Stimulated activated CD4-positive, alpha-beta T cell treated with anti-CD3 and anti-CD28 coated beads, Interleukin-2, amount 100 ng/mL, for 48 hours (primary cell): Measurements from ENCODE around the gene DYNLT1.
"Not testable (repeated sequence)": the region's sequence is repeated elsewhere in the genome, so short reads cannot be mapped to it uniquely, and the experiment has no call there.

ENCODE experiments used
- DNase-seq, 2 donors: peaks; one replicate each; pipeline ENCODE4 v3.0.0-alpha.2; 2020

Gene DYNLT1

DNA sequence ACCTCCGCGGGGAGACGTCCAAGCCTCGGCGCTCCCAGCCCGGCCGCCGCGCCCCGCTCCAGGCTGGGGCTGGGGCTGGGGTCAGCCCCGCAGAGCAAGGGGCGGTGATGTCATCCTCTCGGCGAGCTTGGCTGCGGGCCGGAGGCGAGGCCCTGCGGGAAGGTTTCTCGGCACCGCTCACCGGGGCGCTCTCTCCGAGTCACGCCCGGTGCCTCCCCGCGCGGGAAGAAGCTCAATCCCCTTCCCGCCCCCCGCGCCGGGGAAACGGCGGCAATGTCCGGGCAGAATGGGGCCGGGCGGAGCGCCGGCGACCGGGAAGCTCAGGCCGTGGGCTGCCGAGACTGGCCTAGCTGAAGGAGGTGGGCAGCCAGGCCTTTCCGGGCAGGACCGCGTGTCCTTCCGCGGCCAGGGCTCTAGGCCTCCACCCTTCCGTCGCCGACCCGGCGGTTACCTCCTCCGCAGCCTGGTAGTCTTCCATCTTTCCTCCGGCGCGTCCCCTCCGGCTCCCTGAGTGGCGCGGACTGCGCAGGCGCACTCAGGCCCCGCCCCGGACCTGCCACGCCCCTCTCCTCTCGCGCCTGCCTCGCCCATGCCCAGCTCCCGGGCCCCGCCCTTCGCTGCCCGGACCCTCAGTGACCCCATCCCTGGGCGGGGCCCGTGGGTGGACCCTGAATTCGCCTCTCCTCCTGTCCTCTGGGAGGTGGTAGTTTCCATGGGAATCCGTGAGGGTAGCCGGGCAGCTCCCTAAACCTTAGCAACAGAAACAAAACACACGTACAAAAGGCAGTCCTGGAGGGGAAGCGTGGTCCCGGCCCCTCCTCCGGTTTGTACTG is at the start of gene DYNLT1:
Gene DYNLT1 (minus strand): TSS at position 513 of the 833 bp plus-strand sequence. CDS start 35 bp downstream, at position 478.
- DNase-seq = peak; percentile 87 to 95

DNA sequence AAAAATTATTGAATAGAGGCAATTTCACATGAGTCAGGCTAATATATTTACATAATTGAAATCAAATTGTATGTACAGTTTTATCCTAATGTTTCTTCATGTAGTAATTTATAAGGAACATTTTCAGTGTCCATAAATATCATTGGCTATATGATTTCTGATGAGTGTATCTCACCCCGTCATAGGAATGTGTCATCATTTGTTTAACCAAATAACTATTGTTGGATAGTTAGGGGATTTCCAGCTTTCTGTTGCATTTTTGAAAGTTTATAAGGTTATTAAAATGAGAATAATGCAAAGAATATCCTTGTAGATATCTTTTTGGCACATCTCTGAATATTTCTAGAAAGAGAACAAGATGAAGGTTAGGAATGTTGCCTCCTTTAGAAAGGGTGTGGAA is 44.3 kb upstream of the DYNLT1 start:
- DNase-seq = no peak

DNA sequence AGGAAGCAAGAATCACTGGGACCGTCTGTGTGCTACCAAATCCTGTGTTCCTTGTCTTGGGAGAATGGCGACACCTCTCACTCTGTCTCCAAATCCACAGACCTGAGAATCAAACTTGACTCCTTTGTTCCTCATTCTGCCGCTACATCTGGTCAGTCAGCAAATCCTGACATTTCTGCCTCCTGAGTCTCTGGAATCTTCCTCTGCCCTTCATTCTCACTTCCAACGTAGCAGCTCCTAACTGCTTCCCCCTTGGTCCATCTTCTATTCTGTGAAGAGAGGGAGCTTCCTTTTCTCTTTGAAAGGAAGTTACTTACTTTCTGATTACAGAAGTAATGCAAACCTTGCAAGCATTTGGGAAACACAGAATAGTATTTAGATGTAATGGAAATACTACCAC is 43.0 kb upstream of the DYNLT1 start:
- no peak for DNase-seq

DNA sequence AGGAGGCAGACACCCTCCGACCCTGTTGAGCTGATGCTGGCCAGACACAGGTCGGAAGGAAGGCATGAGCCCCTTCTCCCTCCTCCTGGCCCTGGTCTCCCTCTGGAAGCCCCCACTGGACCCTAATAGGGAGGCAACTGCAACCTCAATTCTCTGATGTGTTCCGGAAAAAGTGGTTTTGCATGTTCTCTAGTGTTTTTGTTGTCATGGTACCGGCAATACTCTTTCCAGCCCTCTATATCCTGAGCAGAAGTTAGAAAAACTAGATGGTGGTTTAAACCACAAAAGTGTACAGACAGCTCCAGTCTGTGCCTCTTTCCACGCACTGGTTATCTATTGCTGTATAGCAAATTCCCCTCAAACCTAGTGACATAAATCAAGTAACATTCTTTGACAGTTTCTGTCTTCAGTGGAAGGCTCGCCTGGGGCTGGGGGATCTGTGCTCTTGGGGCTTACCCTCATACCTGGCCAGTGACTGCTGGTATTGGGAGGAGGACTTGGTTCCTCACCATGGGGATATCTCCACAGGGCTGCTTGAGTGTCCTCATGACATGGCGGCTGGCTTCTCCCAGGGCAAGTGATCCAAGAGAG is 42.3 kb upstream of the DYNLT1 start:
- no peak for DNase-seq

DNA sequence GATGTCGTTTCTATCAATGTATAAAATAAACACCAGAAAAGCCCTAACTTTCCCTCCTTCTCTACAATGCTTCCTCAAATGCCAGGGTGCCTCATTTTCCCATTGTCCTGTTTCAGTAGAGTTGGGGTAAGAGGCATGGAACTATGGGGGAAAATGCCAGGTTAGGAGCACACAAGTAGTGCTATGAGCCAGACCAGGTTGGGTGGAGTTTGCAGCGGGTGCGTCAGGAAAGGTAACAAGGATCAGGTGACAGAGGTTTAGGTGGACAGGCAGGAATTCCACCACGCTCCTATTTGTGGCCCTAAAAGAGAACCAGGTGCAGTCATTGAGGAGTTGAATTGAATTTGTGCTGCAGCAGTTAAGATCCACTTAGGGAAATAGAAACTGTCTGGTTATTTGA is 41.8 kb upstream of the DYNLT1 start:
- DNase-seq = no peak

DNA sequence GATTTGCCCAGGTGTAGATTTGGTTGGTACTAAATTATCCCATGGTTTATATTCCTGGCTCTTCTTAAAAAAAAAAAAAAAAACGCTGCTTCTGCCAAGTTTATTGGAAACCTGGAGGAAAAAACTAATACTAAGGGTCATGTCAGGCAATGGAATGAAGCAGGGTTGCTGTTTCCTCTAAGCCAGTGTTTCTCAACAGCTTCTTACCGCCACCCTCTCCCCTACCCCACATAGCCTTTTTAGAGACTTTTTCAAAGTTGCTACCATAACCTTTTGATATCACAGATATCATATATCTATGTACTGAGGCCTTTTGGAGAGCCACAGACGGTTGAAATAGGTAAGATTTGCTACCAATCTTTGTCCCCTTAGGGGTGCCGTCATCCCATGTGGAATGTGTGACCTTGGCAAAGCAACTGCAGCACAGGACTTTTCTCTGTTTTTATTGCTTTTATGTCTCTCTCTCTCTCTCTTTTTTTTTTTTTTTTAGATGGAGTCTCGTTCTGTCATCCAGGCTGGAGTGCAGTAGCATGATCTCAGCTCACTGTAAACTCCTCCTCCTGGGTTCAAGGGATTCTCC is 40.3 kb upstream of the DYNLT1 start:
- DNase-seq = no peak

DNA sequence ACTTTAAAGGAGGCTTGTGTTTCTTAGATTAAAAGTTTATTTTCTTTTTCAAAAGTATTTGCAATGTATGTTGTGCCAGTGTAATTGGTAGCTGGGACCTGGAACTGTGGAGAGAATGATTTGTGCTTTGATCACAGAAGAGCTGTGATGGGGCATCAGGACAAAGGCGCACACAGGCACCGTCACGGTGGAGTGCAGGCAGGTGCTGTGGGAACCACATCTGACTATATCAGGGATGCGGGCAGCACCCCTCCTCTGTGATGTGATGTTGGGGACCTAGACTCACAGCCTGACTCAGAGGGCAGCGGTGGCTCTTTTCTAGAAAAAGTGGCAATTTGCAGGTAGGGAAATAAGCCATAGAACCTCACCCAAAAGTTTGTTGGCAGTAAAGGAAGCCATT is 39.8 kb upstream of the DYNLT1 start:
- DNase-seq = no peak

DNA sequence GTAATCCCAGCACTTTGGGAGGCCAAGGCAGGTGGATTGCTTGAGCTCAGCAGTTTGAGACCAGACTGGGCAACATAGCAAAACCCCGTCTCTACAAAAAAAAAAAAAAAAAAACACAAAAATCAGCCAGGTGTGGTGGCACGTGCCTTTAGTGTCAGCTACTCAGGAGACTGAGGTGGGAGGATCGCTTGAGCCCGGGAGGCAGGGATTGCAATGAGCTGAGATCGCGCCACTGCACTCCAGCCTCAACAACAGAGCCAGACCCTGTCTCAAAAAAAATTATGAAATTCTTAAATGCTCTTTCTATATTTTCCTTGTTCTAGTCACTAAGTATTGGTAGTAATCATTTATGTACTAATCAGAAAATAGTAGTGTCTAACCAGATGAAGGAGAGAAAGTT is 35.9 kb upstream of the DYNLT1 start:
- DNase-seq = no peak

DNA sequence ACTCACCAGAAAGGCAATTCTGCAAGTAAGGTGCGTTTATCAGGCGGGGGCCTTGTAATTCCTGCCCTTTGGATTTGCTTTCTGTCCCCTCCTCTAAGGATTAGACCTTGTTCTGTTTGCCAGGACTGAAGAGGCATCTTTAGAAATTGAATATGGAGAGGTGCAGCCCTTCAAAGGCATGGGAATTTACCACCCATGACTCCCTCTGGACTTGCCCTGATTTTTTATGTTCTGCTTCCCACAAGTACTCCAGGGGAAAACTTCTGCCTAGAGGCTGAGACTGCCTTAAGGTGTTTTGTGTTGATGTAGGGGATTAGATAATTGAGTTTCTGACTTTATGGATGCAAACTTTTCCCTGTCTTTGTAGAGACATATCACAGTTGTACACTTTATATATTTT is 35.5 kb upstream of the DYNLT1 start:
- DNase-seq = no peak

DNA sequence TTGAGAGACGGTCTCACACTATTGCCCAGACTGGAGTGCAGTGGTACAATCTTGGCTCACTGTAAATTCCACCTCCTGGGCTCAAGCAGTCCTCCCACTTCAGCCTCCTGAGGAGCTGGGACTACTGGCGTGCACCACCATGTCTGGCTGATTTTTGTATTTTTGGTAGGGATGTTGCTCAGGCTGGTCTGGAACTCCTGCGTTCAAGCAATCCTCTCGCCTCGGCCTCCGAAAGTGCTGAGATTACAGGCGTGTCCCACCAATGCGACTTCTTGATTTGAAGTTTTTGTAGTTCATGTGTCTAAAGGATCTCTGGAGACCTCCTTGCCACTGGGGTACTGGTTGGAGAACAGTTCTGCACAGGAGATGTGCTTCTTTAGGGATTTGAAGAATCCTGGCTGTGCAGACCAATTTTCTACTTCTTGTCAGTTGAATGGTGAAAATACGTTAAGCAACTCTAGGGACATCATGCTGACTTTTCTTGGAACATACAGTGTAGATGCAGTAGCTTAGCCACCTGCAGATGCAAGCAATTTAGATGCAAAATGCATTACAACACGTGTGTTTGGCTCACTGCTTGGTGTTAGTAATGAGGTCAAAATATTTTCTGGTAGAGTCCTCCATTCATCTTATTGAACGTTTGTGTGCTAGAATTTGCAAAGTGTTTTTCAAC is 33.5 kb upstream of the DYNLT1 start:
- no peak for DNase-seq

DNA sequence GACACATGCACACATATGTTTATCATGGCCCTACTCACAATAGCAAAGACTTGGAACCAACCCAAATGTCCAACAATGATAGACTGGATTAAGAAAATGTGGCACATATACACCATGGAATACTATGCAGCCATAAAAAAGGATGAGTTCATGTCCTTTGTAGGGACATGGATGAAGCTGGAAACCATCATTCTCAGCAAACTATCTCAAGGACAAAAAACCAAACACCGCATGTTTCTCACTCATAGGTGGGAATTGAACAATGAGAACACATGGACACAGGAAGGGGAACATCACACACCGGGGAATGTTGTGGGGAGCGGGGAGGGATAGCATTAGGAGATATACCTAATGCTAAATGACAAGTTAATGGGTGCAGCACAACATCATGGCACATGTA is 32.6 kb upstream of the DYNLT1 start:
- DNase-seq = not testable (repeated sequence)

DNA sequence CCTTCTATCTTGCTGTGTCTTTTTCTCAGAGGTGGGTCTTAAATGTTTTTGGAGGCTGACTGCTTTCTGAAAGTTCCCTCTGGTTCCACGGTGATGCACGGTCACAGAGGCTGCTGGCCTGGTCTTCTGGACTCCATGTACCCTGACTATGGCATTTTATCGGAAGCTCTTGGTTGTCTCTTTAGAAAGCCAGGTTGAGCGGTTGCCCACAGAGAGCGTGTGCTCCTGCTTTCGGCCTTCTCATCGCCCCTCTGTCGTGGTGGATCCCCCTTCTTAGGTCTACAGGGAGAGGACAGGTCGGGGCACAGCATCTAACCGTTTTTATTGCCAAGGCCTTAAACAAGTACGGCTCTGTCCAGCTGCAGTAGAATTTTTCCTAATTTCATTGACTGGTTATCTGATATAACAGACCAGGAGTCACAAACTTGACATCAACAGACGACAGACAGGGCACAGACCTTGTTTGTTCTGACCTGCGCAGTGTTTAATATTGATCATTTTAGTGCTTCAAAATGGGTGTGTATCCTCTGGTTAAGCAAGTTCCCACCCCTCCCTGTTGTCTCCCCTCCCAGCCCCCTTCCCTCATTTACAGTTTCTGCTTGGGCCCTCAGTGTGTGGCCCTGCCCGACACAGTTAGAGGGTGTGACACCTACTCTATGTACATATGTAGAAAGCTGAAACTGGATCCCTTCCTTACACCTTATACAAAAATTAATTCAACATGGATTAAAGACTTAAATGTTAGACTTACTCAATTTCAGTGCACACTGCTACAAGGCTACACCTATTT is 30.0 kb upstream of the DYNLT1 start:
- DNase-seq = no peak

DNA sequence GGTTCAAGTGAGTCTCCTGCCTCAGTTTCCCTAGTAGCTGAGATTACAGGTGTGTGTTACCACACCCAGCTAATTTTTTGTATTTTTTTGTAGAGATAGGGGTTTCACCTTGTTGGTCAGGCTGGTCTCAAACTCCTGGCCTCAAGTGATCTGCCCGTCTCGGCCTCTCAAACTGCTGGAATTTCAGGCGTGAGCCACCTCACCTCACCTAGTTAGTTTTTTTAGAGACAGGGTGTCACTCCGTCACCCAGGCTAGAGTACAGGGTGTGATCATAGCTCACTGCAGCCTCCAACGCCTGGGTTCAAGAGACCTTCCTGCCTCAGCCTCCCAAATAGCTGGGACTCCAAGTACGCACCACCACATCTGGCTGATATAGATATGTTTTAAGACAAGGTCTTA is 28.2 kb upstream of the DYNLT1 start:
- DNase-seq = no peak

DNA sequence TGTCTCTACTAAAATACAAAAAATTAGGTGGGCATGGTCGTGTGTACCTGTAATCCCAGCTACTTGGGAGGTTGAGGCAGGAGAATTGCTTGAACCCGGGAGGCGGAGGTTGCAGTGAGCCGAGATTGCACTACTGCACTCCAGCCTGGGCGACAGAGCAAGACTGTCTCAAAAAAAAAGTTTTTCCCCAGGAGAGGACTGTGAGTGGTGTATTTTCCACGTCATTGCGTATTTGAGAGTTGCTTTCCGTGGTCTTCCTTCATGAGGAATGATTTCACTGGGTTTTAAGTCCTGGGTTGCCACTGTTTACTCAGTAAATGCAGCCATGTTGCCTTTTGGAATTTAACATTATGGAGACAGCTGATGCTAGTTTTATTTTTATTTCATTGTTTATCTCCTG is 27.6 kb upstream of the DYNLT1 start:
- DNase-seq = not testable (repeated sequence)

DNA sequence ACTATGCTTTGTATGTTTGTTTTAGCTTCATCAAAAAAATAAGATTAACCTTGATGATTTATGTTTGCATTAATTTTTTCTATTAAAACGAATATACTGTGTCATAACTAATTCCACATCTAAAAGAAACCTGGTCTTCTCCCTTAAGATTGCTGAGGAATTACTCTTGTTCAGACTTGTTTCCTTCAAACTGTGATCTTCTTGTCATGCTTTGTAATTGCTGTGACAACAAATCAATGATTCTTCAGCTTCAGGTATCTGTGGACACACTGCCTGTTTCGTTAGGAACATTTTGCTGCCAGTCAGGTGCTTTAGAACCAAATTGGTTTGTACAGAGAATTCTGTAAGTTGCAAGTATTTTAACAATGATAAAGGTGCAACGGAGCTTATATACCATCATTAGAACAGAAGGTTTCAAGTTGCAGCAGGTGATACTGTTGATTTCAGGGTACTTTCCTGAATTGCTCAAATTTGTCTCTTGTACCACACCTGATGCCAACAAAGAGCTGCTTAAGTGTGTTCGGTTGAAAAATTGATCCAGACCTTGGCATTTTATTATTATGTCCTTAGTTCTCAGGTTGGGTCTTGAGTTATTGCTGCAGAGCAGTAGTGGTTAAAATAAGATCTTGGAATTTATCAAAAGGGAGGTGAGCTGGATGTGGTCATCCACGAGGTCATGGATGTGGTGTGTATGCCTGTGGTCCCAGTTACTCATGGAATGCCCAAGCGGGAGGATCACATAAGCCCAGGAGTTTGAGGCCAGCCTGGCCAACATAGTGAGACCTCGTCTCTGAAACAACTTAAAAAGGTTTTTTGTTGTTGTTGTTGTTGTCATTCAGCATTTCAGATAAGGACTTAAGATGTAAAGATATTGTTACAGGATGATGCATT is 24.8 kb upstream of the DYNLT1 start:
- no peak for DNase-seq

DNA sequence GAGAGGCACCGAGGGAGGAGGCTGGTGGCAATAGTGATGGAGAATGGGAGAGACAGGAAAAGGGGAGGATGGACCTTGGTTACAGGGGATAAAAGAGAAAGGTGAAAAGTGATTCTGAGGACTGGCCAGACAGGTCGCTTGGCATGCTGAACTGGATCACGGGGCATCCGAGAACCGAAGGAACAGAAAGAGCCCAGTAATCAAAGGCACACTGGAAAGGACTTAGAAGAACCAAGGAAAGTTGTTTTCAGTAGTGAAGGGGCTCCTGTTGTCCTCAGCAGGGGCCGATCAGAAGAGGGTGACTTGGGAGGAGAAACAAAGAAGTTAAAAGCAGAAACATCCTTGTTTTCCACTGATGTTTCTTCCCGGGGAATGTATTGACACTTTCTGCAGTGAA is 24.2 kb upstream of the DYNLT1 start:
- no peak for DNase-seq

DNA sequence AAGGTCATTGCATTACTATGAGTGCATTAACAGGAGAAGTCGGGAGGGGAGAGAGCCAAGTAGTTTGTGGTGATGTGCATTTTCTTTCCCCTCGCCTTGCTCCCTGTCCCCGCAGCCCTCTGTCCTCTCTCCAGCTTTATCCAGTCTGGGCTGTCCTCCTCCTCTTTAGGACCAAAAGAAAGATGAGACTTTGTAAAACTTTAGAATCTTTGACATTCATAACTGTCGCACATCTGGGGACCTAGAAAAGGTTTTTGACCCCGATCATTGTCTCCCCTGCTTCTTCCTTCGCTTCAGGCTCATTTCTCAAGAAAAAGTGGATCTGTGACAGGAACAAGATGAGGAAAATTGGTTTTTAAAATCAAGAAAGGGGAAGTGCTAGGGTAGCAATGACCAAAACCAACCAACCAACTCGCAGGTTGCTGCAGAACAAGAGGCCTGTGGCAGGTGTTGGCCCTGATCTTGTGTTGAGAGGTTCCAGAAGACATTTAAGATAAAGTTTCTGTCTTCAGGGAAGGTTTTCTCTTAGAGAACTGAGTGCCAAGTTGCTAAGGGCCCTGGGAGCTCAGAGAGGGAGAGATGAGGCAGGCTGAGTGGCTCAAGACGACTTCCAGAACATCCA is 22.9 kb upstream of the DYNLT1 start:
- no peak for DNase-seq

DNA sequence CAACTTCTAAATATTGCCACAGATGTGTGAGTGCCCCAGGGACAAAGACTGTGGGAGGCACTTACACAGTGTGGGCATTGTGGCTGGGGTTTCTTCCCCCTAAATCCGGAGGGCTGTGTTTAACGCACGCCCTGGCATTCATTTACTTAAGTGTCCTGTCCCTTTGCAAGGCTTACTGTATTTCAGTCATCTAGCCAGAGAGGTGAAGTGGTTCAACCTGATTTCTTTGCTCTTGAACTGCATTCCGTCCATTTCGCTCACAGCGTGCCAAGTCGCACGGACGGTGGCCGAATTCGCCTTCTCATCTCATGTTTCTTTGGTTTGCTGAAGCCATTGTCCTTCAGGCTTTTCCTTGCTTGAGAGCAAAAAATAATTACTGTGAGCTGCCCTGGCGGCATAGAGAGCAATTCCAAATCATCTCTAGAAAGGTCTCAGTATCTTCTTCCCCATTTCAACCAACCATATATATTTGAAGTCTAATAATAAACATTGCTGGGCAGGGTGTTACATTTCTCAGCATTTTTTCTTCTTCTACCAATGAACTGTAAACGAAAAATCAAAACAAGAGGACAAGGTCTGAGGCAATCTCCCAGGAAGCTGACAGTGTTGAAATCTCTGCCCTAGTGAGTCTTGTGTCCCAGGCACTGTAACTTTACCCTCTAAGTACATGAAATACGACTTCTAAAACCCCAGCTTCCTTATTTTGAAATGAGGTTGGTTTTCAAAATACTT is 22.3 kb upstream of the DYNLT1 start:
- DNase-seq = no peak

DNA sequence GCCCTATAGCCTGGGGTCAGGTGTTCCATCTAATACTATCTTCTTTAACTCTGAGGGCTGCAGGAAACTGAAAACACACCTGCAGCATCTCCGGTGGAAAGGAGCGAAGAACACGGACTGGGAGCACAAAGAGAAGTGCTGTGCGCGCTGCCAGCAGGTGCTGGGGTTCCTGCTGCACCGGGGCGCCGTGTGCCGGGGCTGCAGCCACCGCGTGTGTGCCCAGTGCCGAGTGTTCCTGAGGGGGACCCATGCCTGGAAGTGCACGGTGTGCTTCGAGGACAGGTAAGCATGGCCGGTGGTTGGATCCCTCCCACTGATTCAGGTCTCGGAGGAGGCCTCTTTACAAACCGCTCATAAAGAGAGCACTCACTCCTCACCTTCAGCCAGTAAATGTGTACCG is 20.8 kb upstream of the DYNLT1 start:
- no peak for DNase-seq

DNA sequence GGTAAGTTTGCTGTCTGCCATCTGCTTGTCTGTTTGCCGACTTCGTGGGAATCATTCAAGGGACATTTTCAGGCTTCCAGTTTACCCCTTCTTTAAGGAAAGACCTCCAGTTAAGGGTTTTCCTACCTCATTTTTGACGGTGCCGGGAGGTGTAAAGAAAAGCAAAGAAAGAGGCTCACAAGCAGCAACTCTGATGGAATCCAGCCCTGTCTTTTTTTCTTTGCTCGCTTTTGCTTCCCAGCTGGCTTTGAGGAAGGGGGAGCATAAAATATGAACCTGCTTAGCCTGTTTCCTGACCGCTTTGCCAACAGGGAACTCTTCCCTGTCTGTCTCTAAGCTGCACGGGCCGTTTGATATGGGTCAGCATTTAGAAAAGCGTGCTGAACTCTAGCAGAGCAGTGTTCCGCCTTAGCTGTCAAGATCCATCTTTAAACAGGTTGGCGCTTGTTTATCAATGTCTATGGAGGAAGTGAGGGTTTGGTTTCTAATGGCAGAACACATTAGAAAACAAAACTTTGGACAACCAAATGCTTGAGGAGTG is 19.2 kb upstream of the DYNLT1 start:
- no peak for DNase-seq
